ENCODE results near the gene SAPCD2.
"Not testable (repeated sequence)": the region's sequence is repeated elsewhere in the genome, so short reads cannot be mapped to it uniquely, and the experiment has no call there.

The SAPCD2 gene

GRCh38 chr9:137035937-137036336 is 34.4 kb downstream of the SAPCD2 start:
- Histone ChIP-seq H3K27me3 (replicated peaks) (no peaks in the 10 kb centered on the region), H3K4me3 (ENCODE audit: low read depth, low read length) (no peak overlapping the region), H3K27ac (no peak overlapping the region), H3K36me3 (replicated peaks) (peaks cover 15% of the 10 kb centered on the region)
- in situ Hi-C loops (cut with HindIII; ENCODE audit: low pct_ligation_motif_present, low sequenced_read_pairs), result loop anchor here (25.0 kb wide), 2 partner anchors 99 to 224 kb away; partner anchors contain the start of genes C8G, FBXW5 and RABL6
- TF ChIP-seq CTCF (IDR thresholded peaks at IDR 0.05; ENCODE audit: low read depth, low read length, missing control alignments), result no peak
- no peak for DNase-seq

DNA sequence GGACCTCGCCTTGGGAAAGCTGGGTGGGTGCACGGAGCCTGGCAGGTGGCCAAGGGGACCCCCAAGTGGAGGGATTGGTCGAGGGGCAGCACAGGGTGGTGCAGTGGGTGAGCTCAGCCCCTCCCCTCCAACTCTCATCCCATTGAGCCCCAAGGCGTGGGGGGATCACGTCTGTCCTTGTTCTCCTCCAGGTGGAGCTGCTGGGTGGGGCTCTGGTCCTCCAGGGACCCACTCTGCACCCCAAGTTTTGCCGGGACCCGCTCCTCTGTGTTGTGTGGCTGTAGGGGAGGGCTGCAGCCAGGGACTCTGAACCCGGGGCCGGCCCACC is 34.9 kb downstream of the SAPCD2 start:
- Histone ChIP-seq H3K4me3 (ENCODE audit: low read depth, low read length) (no peak overlapping the region), H3K27me3 (replicated peaks) (no peaks in the 10 kb centered on the region), H3K36me3 (replicated peaks) (peaks cover 15% of the 10 kb centered on the region), H3K27ac (no peak overlapping the region)
- no peak for DNase-seq
- TF ChIP-seq CTCF (IDR thresholded peaks at IDR 0.05; ENCODE audit: low read depth, low read length, missing control alignments), result no peak
- in situ Hi-C loops (cut with HindIII; ENCODE audit: low pct_ligation_motif_present, low sequenced_read_pairs), result loop anchor here (25.0 kb wide), 2 partner anchors 98 to 223 kb away; partner anchors contain the start of genes C8G, FBXW5 and RABL6

GRCh38 chr9:137034709-137035506 is 35.4 kb downstream of the SAPCD2 start:
- H3K36me3 ChIP-seq (replicated peaks), result peaks cover 14% of the 10 kb centered on the region
- DNase-seq, result peak; percentile 68
- H3K4me3 ChIP-seq (ENCODE audit: low read depth, low read length), result no peak overlapping the region
- H3K27ac ChIP-seq, result no peak overlapping the region
- peak; percentile 98 for TF ChIP-seq CTCF (IDR thresholded peaks at IDR 0.05; ENCODE audit: low read depth, low read length, missing control alignments)
- in situ Hi-C loops (cut with HindIII; ENCODE audit: low pct_ligation_motif_present, low sequenced_read_pairs), result loop anchor here (25.0 kb wide), 2 partner anchors 98 to 223 kb away; partner anchors contain the start of genes C8G, FBXW5 and RABL6
- H3K27me3 ChIP-seq (replicated peaks), result no peaks in the 10 kb centered on the region

DNA sequence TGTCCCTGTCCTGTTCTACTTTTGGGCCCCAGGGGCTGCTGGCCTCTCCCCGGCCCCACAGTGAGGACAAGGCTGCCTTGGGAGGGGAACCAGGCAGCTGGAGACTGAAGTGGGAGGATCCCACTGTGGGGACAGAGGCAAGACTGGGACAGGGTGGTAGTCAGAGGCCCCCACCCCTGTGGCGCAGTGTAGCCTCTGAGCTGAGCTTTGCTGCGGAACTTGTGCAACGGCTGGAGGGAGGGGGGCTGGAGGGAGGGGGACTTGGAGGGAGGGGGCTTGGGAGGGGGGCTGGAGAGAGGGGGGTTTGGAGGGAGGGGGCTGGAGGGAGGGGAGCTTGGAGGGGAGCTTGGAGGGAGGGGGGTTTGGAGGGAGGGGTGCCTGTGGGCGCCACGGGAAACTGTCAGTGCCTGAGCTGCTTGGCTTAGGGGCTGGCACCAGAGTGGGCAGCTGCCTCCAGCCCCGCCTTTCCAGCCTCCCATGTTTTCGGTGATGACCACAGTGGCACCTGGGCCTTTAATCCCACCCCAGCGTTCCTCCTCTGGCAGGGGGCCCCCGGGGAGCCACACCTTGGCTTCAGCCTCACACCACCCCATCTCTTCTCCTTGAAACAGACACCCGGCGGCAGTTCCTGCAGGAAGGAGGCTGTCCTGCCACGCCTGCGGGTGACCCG is 36.2 kb downstream of the SAPCD2 start:
- no peak overlapping the region for H3K4me3 ChIP-seq (ENCODE audit: low read depth, low read length)
- DNase-seq, result no peak
- no peaks in the 10 kb centered on the region for H3K27me3 ChIP-seq (replicated peaks)
- peaks cover 7% of the 10 kb centered on the region for H3K36me3 ChIP-seq (replicated peaks)
- no peak overlapping the region for H3K27ac ChIP-seq
- no peak for TF ChIP-seq CTCF (IDR thresholded peaks at IDR 0.05; ENCODE audit: low read depth, low read length, missing control alignments)
- in situ Hi-C loops (cut with HindIII; ENCODE audit: low pct_ligation_motif_present, low sequenced_read_pairs), result loop anchor here (25.0 kb wide), 2 partner anchors 97 to 222 kb away; partner anchors contain the start of genes C8G, FBXW5 and RABL6

DNA sequence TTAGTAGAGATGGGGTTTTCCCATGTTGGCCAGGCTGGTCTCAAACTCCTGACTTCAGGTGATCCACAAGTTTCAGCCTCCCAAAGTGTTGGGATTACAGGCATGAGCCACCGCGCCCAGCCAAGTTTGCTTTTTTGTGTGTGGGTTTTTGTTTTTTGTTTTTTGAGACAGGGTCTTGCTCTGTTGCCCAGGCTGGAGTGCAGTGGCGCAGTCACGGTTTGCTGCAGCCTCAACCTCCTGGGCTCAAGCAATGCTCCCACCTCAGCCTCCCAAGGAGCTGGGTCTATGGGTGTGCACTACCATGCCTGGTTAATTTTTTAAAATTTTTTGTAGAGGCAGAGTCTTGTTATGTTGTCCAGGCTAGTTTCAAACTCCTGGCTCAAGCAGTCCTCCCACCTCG is 36.9 kb downstream of the SAPCD2 start:
- H3K4me3 ChIP-seq (ENCODE audit: low read depth, low read length); H3K36me3 ChIP-seq (replicated peaks); H3K27ac ChIP-seq; H3K27me3 ChIP-seq (replicated peaks); DNase-seq: not testable (repeated sequence)
- in situ Hi-C loops (cut with HindIII; ENCODE audit: low pct_ligation_motif_present, low sequenced_read_pairs), result loop anchor here (25.0 kb wide), 2 partner anchors 96 to 221 kb away; partner anchors contain the start of genes C8G, FBXW5 and RABL6

DNA sequence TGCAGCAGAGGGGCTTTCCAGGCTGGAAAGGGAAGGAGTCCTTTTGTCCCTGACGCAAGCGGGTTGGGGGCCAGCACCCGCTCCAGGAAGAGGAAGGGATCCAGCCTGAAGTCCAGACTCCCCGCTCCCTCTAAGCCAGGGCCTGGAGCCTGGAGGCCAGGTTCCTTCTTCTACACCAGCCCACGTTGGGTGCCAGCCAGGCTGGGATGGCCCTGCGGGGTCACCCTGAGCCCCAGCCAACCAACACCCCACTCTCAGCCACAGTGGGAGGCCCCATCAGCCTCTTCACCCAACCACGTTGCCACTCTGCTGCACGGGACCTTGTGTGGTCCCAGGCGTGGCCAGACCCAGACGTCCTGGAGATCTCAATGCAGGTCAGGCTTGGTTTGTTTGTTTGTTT is 37.5 kb downstream of the SAPCD2 start:
- Histone ChIP-seq H3K36me3 (replicated peaks) (no peaks in the 10 kb centered on the region), H3K4me3 (ENCODE audit: low read depth, low read length) (no peak overlapping the region), H3K27ac (no peak overlapping the region), H3K27me3 (replicated peaks) (no peaks in the 10 kb centered on the region)
- in situ Hi-C loops (cut with HindIII; ENCODE audit: low pct_ligation_motif_present, low sequenced_read_pairs), result loop anchor here (25.0 kb wide), 2 partner anchors 96 to 221 kb away; partner anchors contain the start of genes C8G, FBXW5 and RABL6
- no peak for TF ChIP-seq CTCF (IDR thresholded peaks at IDR 0.05; ENCODE audit: low read depth, low read length, missing control alignments)
- no peak for DNase-seq

Data from brain microvascular endothelial cell (primary cell).